K562 (cell line): ENCODE results near the gene CHPF2. TPM values are rescaled to one million over a fixed set of nuclear protein-coding genes. Genes with fewer than 3 reads are reported as not detected.

ENCODE experiments used
- COPS2 ChIP-seq: fragments of 450-650 bp; conservative IDR thresholded peaks from 2 replicates; pipeline ENCODE4 v1.6.1; 2016; ENCODE audit warnings: mild to moderate bottlenecking, moderate library complexity
- HIVEP1 ChIP-seq: fragments of 250-450 bp; sonication (Bioruptor Pico); IDR thresholded peaks from 2 replicates; pipeline ENCODE4 v1.4.0; 2020; ENCODE audit warnings: mild to moderate bottlenecking
- HNRNPH1 ChIP-seq: fragments of 200-400 bp; formaldehyde crosslinking; optimal IDR thresholded peaks from 2 replicates; pipeline ENCODE3; 2017; ENCODE audit warnings: low read depth, mild to moderate bottlenecking, low read length, moderate library complexity
- IFI16 ChIP-seq: fragments of 250-450 bp; sonication (Bioruptor Pico); IDR thresholded peaks from 2 replicates; pipeline ENCODE4 v2.1.2; 2022; ENCODE audit warnings: mild to moderate bottlenecking, inconsistent platforms
- NR2F6 ChIP-seq: fragments of 450-650 bp; formaldehyde crosslinking; IDR thresholded peaks from 2 replicates; pipeline ENCODE4 v1.4.0; 2020; ENCODE audit warnings: mild to moderate bottlenecking
- POLR2B ChIP-seq: fragments of 450-650 bp; IDR thresholded peaks from 2 replicates; pipeline ENCODE4 v1.6.1; 2018; ENCODE audit warnings: low read depth; ENCODE audit not compliant: partially characterized antibody
- RCOR1 ChIP-seq, 2 experiments: IDR thresholded peaks; 2 replicates each; pipeline ENCODE4 v1.6.1; 2012; ENCODE audit warnings: low read depth in 2 of 2, low read length in 2 of 2, borderline replicate concordance in 1 of 2, improper control_type of control experiment in 1 of 2
- TEAD4 ChIP-seq, 2 experiments: sonication (generic) in 1 of 2; formaldehyde crosslinking in 1 of 2; IDR thresholded peaks; 2 replicates each; pipeline versions ENCODE4 v1.6.1 to v1.8.0; 2012 to 2022; ENCODE audit warnings: borderline replicate concordance in 1 of 2, inconsistent platforms in 1 of 2, low read length in 1 of 2, mild to moderate bottlenecking in 1 of 2, missing genetic modification reagents in 1 of 2
- ZNF347 ChIP-seq: fragments of 450-650 bp; formaldehyde crosslinking; IDR thresholded peaks from 2 replicates; pipeline ENCODE4 v1.4.0; 2020; ENCODE audit warnings: low read depth, mild to moderate bottlenecking, moderate library complexity
- ZNF407 ChIP-seq: fragments of 450-650 bp; IDR thresholded peaks from 2 replicates; pipeline ENCODE4 v1.6.1; 2016; ENCODE audit warnings: low read depth
- polyA plus RNA-seq, 8 experiments: library from polyadenylated mRNA; depleted of rRNA in 4 of 8; stranded (reverse) in 5 of 8; unstranded in 3 of 8; fragments of >200 nt; fragmentation: Nextera tagmentation in 2 of 8; fragmentation: Illumina TruSeq in 1 of 8; extraction: Ambion mirVana in 2 of 8; extraction: Trizol in 1 of 8; gene quantifications; 2 replicates each; pipeline versions ENCODE4 v1.2.1 to v1.2.3, GENCODE V29; 2011 to 2014; ENCODE audit warnings: inconsistent platforms in 1 of 8, missing spikeins in 1 of 8
- total RNA-seq, 7 experiments: library from RNA; depleted of rRNA in 6 of 7; stranded (reverse); fragments of >200 nt in 6 of 7; fragmentation: Illumina TruSeq in 2 of 7; extraction: Trizol in 2 of 7; gene quantifications; 2 replicates each; pipeline versions ENCODE4 v1.2.1 to v1.2.3, GENCODE V29; 2011 to 2021; ENCODE audit warnings: low replicate concordance in 1 of 7
- TF ChIP-seq, protein P1 (sequence below): fragments of 250-450 bp; sonication (Bioruptor Pico); IDR thresholded peaks from 2 replicates; pipeline ENCODE4 v1.5.0; 2021
- TF ChIP-seq, protein P2 (sequence below): sonication (generic); formaldehyde crosslinking; IDR thresholded peaks from 2 replicates; pipeline ENCODE4 v1.8.0; 2022; ENCODE audit warnings: missing genetic modification reagents, mild to moderate bottlenecking, moderate library complexity, borderline replicate concordance

The CHPF2 gene
- total and polyA plus RNA-seq, 9 of the 15 experiments (the other 6 are each of a cell fraction or from before 2014, with no cell fraction given) = 0.08 to 32.8 (median 10.5) TPM

DNA sequence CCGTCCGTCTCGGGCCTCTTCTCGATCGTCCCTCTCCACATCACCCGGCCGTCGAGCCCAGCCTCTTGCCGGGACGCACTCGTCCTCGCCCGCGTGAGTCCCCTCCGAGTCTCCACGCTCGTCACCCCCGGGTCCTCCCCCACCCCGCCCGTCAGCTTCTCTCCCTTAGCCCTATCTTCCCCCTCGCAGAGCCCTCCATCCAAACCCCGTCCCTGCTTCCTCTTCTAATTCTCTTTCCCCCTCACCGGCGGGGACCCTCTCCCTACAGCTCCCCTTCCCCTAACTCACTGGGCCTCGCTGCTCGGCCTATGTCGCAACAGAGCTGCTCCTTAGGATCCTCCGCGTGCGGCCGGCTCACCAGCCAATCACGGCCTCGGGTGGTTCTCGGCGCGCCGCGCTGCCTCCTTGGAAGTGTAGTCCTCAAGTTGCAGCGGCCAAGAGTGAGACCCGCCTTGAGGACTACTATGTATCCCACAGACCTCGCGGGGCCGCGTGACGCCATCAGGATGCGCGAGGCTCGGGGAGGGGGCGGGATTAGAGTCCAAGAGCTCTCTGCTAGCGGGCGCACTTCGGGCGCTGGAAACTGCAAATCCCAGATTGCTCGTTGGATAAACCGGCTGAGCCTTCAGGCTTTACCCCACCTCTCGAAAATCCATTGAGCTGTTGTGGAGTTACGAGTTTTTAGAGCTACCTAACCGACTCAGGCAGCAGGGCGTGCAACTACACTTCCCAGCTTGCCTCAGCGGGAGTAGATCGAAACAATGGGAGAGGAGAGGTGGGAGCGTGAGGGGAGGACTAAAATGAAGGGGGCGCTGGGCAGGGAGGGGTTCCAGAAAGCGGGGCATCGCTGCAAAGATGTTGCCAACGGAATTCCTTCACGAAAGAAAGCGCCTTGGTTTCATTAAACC is 5.2 kb upstream of the CHPF2 start, which contains the start of gene ABCF2 (continued):
- peak; percentile 77 for TF ChIP-seq POLR2B
- peak in 1 of 2 experiments; percentile 79; a peak in 2 of 4 replicates for TF ChIP-seq RCOR1 (IDR thresholded peaks at IDR 0.05; ENCODE audit: borderline replicate concordance in 1 of 2, low read depth in 2 of 2, low read length in 2 of 2)
- no peak for TF ChIP-seq HNRNPH1
- TF ChIP-seq ZNF407 = no peak; the same call in 1 of the 2 replicates
- TF ChIP-seq, protein P1, sequence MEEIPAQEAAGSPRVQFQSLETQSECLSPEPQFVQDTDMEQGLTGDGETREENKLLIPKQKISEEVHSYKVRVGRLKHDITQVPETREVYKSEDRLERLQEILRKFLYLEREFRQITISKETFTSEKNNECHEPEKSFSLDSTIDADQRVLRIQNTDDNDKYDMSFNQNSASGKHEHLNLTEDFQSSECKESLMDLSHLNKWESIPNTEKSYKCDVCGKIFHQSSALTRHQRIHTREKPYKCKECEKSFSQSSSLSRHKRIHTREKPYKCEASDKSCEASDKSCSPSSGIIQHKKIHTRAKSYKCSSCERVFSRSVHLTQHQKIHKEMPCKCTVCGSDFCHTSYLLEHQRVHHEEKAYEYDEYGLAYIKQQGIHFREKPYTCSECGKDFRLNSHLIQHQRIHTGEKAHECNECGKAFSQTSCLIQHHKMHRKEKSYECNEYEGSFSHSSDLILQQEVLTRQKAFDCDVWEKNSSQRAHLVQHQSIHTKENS = no peak
- TF ChIP-seq HIVEP1 (CRISPR knock-in tag) = no peak; the same call in 1 of the 2 replicates
- TF ChIP-seq, protein P2, sequence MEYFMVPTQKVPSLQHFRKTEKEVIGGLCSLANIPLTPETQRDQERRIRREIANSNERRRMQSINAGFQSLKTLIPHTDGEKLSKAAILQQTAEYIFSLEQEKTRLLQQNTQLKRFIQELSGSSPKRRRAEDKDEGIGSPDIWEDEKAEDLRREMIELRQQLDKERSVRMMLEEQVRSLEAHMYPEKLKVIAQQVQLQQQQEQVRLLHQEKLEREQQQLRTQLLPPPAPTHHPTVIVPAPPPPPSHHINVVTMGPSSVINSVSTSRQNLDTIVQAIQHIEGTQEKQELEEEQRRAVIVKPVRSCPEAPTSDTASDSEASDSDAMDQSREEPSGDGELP = peak; percentile 86; the same call in 1 of the 2 replicates
- no peak for TF ChIP-seq IFI16
- TF ChIP-seq NR2F6 (CRISPR knock-in tag) = no peak
- no peak for TF ChIP-seq ZNF347
- peak; percentile 44; the same call in 1 of the 2 replicates for TF ChIP-seq TEAD4 (IDR thresholded peaks at IDR 0.05; ENCODE audit: low read length)
- no peak for TF ChIP-seq TEAD4 (CRISPR knock-in tag; IDR thresholded peaks at IDR 0.05; ENCODE audit: borderline replicate concordance)
- TF ChIP-seq COPS2 = no peak
